Liver (tissue), 9 donors: Measurements from ENCODE around the gene CHST3. TPM values are rescaled to one million over a fixed set of nuclear protein-coding genes. Genes with fewer than 3 reads are reported as not detected.

Source experiments
- DNase-seq: peaks from one replicate; pipeline ENCODE4 v3.0.0-alpha.2; 2017; ENCODE audit warnings: low spot score
- H3K27ac ChIP-seq, 2 donors: one replicate each; pipeline ENCODE4 v1.7.0; 2013; ENCODE audit warnings: inconsistent platforms in 2 of 2, low read length in 2 of 2, control low read depth in 1 of 2, low read depth in 1 of 2, mild to moderate bottlenecking in 1 of 2
- H3K27me3 ChIP-seq, 4 donors: one replicate each; pipeline versions ENCODE4 v1.6.1 to v1.7.0; 2013; ENCODE audit warnings: low read length in 3 of 4, inconsistent platforms in 1 of 4, mild to moderate bottlenecking in 1 of 4, moderate library complexity in 1 of 4; ENCODE audit not compliant: control insufficient read depth in 4 of 4, insufficient read depth in 4 of 4
- H3K36me3 ChIP-seq, 4 donors: one replicate each; pipeline versions ENCODE4 v1.6.1 to v1.7.0; 2013; ENCODE audit warnings: low read length in 3 of 4, mild to moderate bottlenecking in 3 of 4, low read depth in 1 of 4, moderate library complexity in 1 of 4; ENCODE audit not compliant: control insufficient read depth in 4 of 4, insufficient read depth in 3 of 4
- H3K4me1 ChIP-seq, 4 donors: one replicate each; pipeline versions ENCODE4 v1.6.1 to v1.7.0; 2013; ENCODE audit warnings: low read length in 3 of 4, mild to moderate bottlenecking in 3 of 4, moderate library complexity in 1 of 4; ENCODE audit not compliant: control insufficient read depth in 4 of 4, insufficient read depth in 4 of 4
- H3K4me3 ChIP-seq, 3 donors: one replicate each; pipeline versions ENCODE4 v1.6.1 to v1.7.0; 2013; ENCODE audit warnings: low read length in 3 of 3, control low read depth in 1 of 3, low read depth in 1 of 3, mild to moderate bottlenecking in 1 of 3
- H3K9ac ChIP-seq, 2 donors: one replicate each; pipeline ENCODE4 v1.7.0; 2013; ENCODE audit warnings: low read length in 2 of 2, mild to moderate bottlenecking in 2 of 2, moderate library complexity in 2 of 2, control low read depth in 1 of 2, low read depth in 1 of 2
- H3K9me3 ChIP-seq, 4 donors: one replicate each; pipeline versions ENCODE4 v1.6.1 to v1.7.0; 2013; ENCODE audit warnings: low read length in 3 of 4; ENCODE audit not compliant: control insufficient read depth in 4 of 4
- CTCF ChIP-seq: fragments of 150-350 bp; IDR thresholded peaks from 2 replicates; pipeline ENCODE4 v1.5.1; 2017; ENCODE audit warnings: improper control_type of control experiment, low read depth, low read length; ENCODE audit not compliant: missing input control
- EGR1 ChIP-seq, 2 donors: IDR thresholded peaks; 2 replicates each; pipeline ENCODE4 v1.6.1; 2016 to 2018; ENCODE audit warnings: antibody characterized with exemption in 2 of 2, low read depth in 2 of 2
- FOXA1 ChIP-seq: IDR thresholded peaks from 2 replicates; pipeline ENCODE4 v1.6.1; 2016; ENCODE audit warnings: antibody characterized with exemption
- FOXA2 ChIP-seq: IDR thresholded peaks from 2 replicates; pipeline ENCODE4 v1.6.1; 2016; ENCODE audit warnings: antibody characterized with exemption
- GABPA ChIP-seq, 2 donors: IDR thresholded peaks in 1 of 2; conservative IDR thresholded peaks in 1 of 2; 2 replicates each; pipeline ENCODE4 v1.6.1; 2016; ENCODE audit warnings: antibody characterized with exemption in 2 of 2, mild to moderate bottlenecking in 1 of 2, moderate library complexity in 1 of 2
- HNF4A ChIP-seq, 2 donors: conservative IDR thresholded peaks; 2 replicates each; pipeline ENCODE4 v1.6.1; 2016; ENCODE audit warnings: antibody characterized with exemption in 2 of 2, mild to moderate bottlenecking in 2 of 2
- HNF4G ChIP-seq: IDR thresholded peaks from 2 replicates; pipeline ENCODE4 v1.6.1; 2016; ENCODE audit warnings: antibody characterized with exemption
- JUND ChIP-seq, 2 donors: IDR thresholded peaks; 2 replicates each; pipeline ENCODE4 v1.6.1; 2016; ENCODE audit warnings: antibody characterized with exemption in 2 of 2
- MAX ChIP-seq: IDR thresholded peaks from 2 replicates; pipeline ENCODE4 v1.6.1; 2016; ENCODE audit warnings: antibody characterized with exemption
- NR2F2 ChIP-seq: IDR thresholded peaks from 2 replicates; pipeline ENCODE4 v1.6.1; 2016; ENCODE audit warnings: antibody characterized with exemption
- RAD21 ChIP-seq, 2 donors: IDR thresholded peaks; 2 replicates each; pipeline ENCODE4 v1.6.1; 2016; ENCODE audit warnings: antibody characterized with exemption in 2 of 2, mild to moderate bottlenecking in 2 of 2
- RXRA ChIP-seq, 2 donors: IDR thresholded peaks; 2 replicates each; pipeline ENCODE4 v1.6.1; 2017 to 2018; ENCODE audit warnings: antibody characterized with exemption in 2 of 2, mild to moderate bottlenecking in 1 of 2
- YY1 ChIP-seq: IDR thresholded peaks from 2 replicates; pipeline ENCODE4 v1.6.1; 2016; ENCODE audit warnings: antibody characterized with exemption, mild to moderate bottlenecking
- WGBS: extraction: QIAGEN DNeasy Blood & Tissue Kit; methylation state at CpG from one replicate; pipeline ENCODE4 v1.1.7; 2013; 5-methylcytosine and 5-hydroxymethylcytosine counted together
- polyA plus RNA-seq, 2 donors: library from polyadenylated mRNA; stranded (reverse) in 1 of 2; unstranded in 1 of 2; fragments of 200-250 nt in 1 of 2; fragments of >200 nt in 1 of 2; fragmentation: Nextera tagmentation in 1 of 2; extraction: Ambion mirVana in 1 of 2; gene quantifications; one replicate each; pipeline versions ENCODE4 v1.2.1 to v1.2.3, GENCODE V29; 2013 to 2015
- total RNA-seq, 2 donors: library from RNA; depleted of rRNA; stranded (reverse); fragments of >200 nt; gene quantifications; one replicate each; pipeline ENCODE4 v1.2.3, GENCODE V29; 2014
- TF ChIP-seq, protein P1 (sequence below): IDR thresholded peaks from 2 replicates; pipeline ENCODE4 v1.6.1; 2016; ENCODE audit warnings: antibody characterized with exemption
- TF ChIP-seq, protein P2 (sequence below): IDR thresholded peaks from 2 replicates; pipeline ENCODE4 v1.6.1; 2016; ENCODE audit warnings: antibody characterized with exemption
- donor health status: healthy.
- donor health status: healthy.
- donor health status: healthy.
- donor health status: healthy.
- donor health status: healthy.

Gene CHST3
- total and polyA plus RNA-seq, 4 donors: 0.29 to 4.3 (median 1.5) TPM

GRCh38 chr10:71927776-71928592 is 36.2 kb upstream of the CHST3 start:
- Histone ChIP-seq H3K9me3 (peaks cover 0 to 2% (median 0%) of the 10 kb centered on the region in 4 donors), H3K36me3 (no peaks in the 10 kb centered on the region), H3K9ac (no peak overlapping the region), H3K27me3 (no peaks in the 10 kb centered on the region), H3K4me3 (no peak overlapping the region), H3K27ac (no peak overlapping the region), H3K4me1 (no peaks in the 10 kb centered on the region)
- 66% methylated on average over 5 of the region's 5 CpGs for WGBS
- TF ChIP-seq YY1 (no peak), CTCF (no peak), EGR1 (IDR thresholded peaks at IDR 0.05; ENCODE audit: low read depth in 2 of 2) (no peak), JUND (IDR thresholded peaks at IDR 0.05) (no peak), RXRA (IDR thresholded peaks at IDR 0.05) (no peak), HNF4G (no peak), HNF4A (conservative IDR thresholded peaks at IDR 0.05) (no peak), FOXA1 (no peak), RAD21 (IDR thresholded peaks at IDR 0.05) (no peak), FOXA2 (no peak), GABPA (IDR thresholded peaks at IDR 0.05 in 1 of 2, conservative IDR thresholded peaks at IDR 0.05 in 1 of 2) (no peak), MAX (no peak)
- TF ChIP-seq, protein P1, sequence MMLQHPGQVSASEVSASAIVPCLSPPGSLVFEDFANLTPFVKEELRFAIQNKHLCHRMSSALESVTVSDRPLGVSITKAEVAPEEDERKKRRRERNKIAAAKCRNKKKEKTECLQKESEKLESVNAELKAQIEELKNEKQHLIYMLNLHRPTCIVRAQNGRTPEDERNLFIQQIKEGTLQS: no peak
- TF ChIP-seq, protein P2, sequence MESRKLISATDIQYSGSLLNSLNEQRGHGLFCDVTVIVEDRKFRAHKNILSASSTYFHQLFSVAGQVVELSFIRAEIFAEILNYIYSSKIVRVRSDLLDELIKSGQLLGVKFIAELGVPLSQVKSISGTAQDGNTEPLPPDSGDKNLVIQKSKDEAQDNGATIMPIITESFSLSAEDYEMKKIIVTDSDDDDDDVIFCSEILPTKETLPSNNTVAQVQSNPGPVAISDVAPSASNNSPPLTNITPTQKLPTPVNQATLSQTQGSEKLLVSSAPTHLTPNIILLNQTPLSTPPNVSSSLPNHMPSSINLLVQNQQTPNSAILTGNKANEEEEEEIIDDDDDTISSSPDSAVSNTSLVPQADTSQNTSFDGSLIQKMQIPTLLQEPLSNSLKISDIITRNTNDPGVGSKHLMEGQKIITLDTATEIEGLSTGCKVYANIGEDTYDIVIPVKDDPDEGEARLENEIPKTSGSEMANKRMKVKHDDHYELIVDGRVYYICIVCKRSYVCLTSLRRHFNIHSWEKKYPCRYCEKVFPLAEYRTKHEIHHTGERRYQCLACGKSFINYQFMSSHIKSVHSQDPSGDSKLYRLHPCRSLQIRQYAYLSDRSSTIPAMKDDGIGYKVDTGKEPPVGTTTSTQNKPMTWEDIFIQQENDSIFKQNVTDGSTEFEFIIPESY: no peak
- DNase-seq: no peak

DNA sequence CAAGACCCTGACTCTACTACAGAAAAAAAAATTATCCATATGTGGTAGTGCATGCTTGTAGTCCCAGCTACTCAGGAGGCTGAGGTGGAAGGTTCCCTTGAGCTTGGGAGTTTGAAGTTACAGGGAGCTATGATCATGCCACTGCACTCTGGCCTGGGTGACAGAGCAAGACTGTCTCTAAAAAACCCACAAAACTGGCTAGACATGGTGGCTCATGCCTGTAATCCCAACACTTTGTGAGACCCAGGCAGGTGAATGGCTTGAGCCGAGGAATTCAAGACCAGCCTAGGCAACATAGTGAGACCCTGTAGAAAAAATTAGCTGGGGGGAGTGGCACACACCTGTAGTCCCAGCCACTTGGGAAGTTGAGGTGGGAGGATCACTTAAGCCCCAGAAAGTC is 32.9 kb upstream of the CHST3 start:
- Histone ChIP-seq H3K4me3 (no peak overlapping the region), H3K9me3 (peaks cover 0 to 2% (median 0%) of the 10 kb centered on the region in 4 donors), H3K4me1 (no peaks in the 10 kb centered on the region), H3K9ac (no peak overlapping the region), H3K36me3 (no peaks in the 10 kb centered on the region), H3K27ac (no peak overlapping the region), H3K27me3 (no peaks in the 10 kb centered on the region)
- TF ChIP-seq RAD21 (IDR thresholded peaks at IDR 0.05) (no peak), RXRA (IDR thresholded peaks at IDR 0.05) (no peak), NR2F2 (no peak), HNF4G (no peak)
- TF ChIP-seq, protein P2: no peak
- DNase-seq: no peak
- WGBS: 92% methylated on average over 1 of the region's 1 CpG
